Right cardiac atrium (tissue), 5 donors: ENCODE data around the gene ERGIC3. TPM values are rescaled to one million over a fixed set of nuclear protein-coding genes. Genes with fewer than 3 reads are reported as not detected.

ENCODE experiments used
- polyA plus RNA-seq: library from polyadenylated mRNA; stranded (reverse); fragments of 200-250 nt; gene quantifications from one replicate; pipeline ENCODE4 v1.2.3, GENCODE V29; 2013
- total RNA-seq, 4 donors: library from RNA; stranded (reverse); fragmentation: NEBNext Ultra II Directional; extraction: Animal tissue kit (Norgen Biotek cat#: 25700); gene quantifications; one replicate each; pipeline ENCODE4 v1.2.1, GENCODE V29; 2021
- donor health status: healthy with polysubstance abuse.
- donor health status: DM: no; HTN: yes; CAD: no.
- donor health status: DM: no; HTN: no; CAD: no.
- donor health status: DM: no; HTN: yes; CAD: no; lungs with severe emphysema.
- donor health status: DM: yes; HTN: yes; CAD: no.

Gene ERGIC3
- total and polyA plus RNA-seq, 5 donors: 83.7 to 138 (median 132) TPM

Other genes with a start within 250 kb of the ERGIC3 start
- not detected for gene FAM83C, start 249.7 kb upstream of the ERGIC3 start, total RNA-seq
- not detected for gene FAM83C, start 249.7 kb upstream of the ERGIC3 start, polyA plus RNA-seq
- 100 to 1,000 TPM in 1 of 4 donors, 10 to 100 TPM in 3; 79.0 to 127 (median 84.3) TPM for gene UQCC1, start 130.1 kb upstream of the ERGIC3 start, total RNA-seq
- gene UQCC1, start 130.1 kb upstream of the ERGIC3 start, polyA plus RNA-seq: 67.2 TPM
- under 1 TPM in 3 of 4 donors, not detected in 1; 0.09 to 0.17 (median 0.11) TPM for gene GDF5, start 103.8 kb upstream of the ERGIC3 start, total RNA-seq
- gene GDF5, start 103.8 kb upstream of the ERGIC3 start, polyA plus RNA-seq: 0.05 TPM
- gene CEP250, start 86.5 kb upstream of the ERGIC3 start, total RNA-seq: 10 to 100 TPM; 12.2 to 22.0 (median 18.5) TPM
- 11.0 TPM for gene CEP250, start 86.5 kb upstream of the ERGIC3 start, polyA plus RNA-seq
- not detected for gene C20orf173, start 12.4 kb upstream of the ERGIC3 start, total RNA-seq
- gene C20orf173, start 12.4 kb upstream of the ERGIC3 start, polyA plus RNA-seq: not detected
- gene SPAG4, start 73.8 kb downstream of the ERGIC3 start, total RNA-seq: 1 to 10 TPM; 3.7 to 5.0 (median 4.4) TPM
- gene SPAG4, start 73.8 kb downstream of the ERGIC3 start, polyA plus RNA-seq: 6.7 TPM
- 10 to 100 TPM; 67.5 to 82.7 (median 77.9) TPM for gene CPNE1, start 122.8 kb downstream of the ERGIC3 start, total RNA-seq
- 63.2 TPM for gene CPNE1, start 122.8 kb downstream of the ERGIC3 start, polyA plus RNA-seq
- gene RBM12, start 122.8 kb downstream of the ERGIC3 start, total RNA-seq: 10 to 100 TPM; 46.1 to 59.1 (median 53.6) TPM
- 8.7 TPM for gene RBM12, start 122.8 kb downstream of the ERGIC3 start, polyA plus RNA-seq
- 10 to 100 TPM; 29.2 to 41.7 (median 35.2) TPM for gene NFS1, start 157.3 kb downstream of the ERGIC3 start, total RNA-seq
- 36.5 TPM for gene NFS1, start 157.3 kb downstream of the ERGIC3 start, polyA plus RNA-seq
- gene ROMO1, start 157.3 kb downstream of the ERGIC3 start, total RNA-seq: 100 to 1,000 TPM; 156 to 187 (median 168) TPM
- gene ROMO1, start 157.3 kb downstream of the ERGIC3 start, polyA plus RNA-seq: 379 TPM
- gene RBM39, start 200.2 kb downstream of the ERGIC3 start, total RNA-seq: 100 to 1,000 TPM; 163 to 173 (median 167) TPM
- 143 TPM for gene RBM39, start 200.2 kb downstream of the ERGIC3 start, polyA plus RNA-seq
- gene PHF20, start 229.9 kb downstream of the ERGIC3 start, total RNA-seq: 10 to 100 TPM; 44.6 to 56.8 (median 55.6) TPM
- gene PHF20, start 229.9 kb downstream of the ERGIC3 start, polyA plus RNA-seq: 38.5 TPM